HFFc6 (cell line): ENCODE results near the gene HIGD1B. TPM values are rescaled to one million over a fixed set of nuclear protein-coding genes. Genes with fewer than 3 reads are reported as not detected.

Source experiments
- DNase-seq: peaks from one replicate; pipeline ENCODE4 v3.0.0-alpha.2; 2018
- H3K27ac Mint-ChIP-seq: 2 replicates; pipeline ENCODE4 v1.8.0; 2020; ENCODE audit warnings: mild to moderate bottlenecking, mixed read lengths
- H3K27me3 Mint-ChIP-seq: 2 replicates; pipeline ENCODE4 v1.8.0; 2021; ENCODE audit warnings: mild to moderate bottlenecking, moderate library complexity, mixed read lengths; ENCODE audit not compliant: insufficient read depth
- H3K36me3 Mint-ChIP-seq: 2 replicates; pipeline ENCODE4 v1.8.0; 2021; ENCODE audit warnings: low read depth, mixed read lengths
- H3K4me1 Mint-ChIP-seq: 2 replicates; pipeline ENCODE4 v1.8.0; 2020; ENCODE audit warnings: low read depth, mixed read lengths
- H3K4me3 Mint-ChIP-seq: 2 replicates; pipeline ENCODE4 v1.8.0; 2020; ENCODE audit warnings: mild to moderate bottlenecking, moderate library complexity, mixed read lengths
- H3K9me3 Mint-ChIP-seq: 2 replicates; pipeline ENCODE4 v1.8.0; 2020; ENCODE audit warnings: mild to moderate bottlenecking, mixed read lengths
- total RNA-seq, 6 experiments: library from RNA; stranded (reverse); fragmentation: NEBNext Ultra II Directional; extraction: Animal tissue kit (Norgen Biotek cat#: 25700); gene quantifications; 2 replicates in 1 of 6; 3 replicates in 5 of 6; pipeline ENCODE4 v1.2.3, GENCODE V29; 2021
- TF ChIP-seq, protein P1 (sequence below): fragments of 200-600 bp; sonication (generic); IDR thresholded peaks from 2 replicates; pipeline ENCODE4 v1.5.0; 2021; ENCODE audit warnings: antibody characterized with exemption, mild to moderate bottlenecking

Gene HIGD1B
- total RNA-seq, 6 experiments from 2014 or later: not detected

DNA sequence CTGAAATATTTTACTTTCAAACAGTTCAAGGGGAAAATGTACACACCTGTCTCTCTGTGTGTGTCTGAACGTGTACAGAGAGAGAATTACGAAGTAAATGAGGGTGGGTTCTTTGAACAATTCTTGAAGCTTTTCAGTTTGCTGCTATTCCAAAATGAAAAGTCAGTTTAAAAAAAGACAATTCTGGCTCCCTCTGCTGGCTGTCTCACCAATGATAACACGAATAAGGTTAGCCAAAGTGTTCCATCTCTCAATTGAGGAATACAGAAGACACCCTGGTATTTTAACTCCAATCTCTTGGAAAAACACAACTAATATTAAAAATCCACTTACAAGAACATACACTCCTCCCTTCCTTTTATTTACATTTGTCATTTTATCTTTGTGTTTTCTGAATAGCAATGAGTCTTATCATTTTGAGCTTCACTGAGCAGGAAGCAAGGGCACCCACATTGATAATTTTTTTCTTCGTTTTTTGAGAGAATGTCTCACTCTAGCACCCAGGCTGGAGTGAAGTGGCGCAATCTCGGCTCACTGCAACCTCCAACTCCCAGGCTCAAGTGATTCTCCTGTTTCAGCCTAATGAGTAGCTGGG lies 31.0 kb downstream of the HIGD1B start:
- Mint-ChIP-seq H3K4me1 (no peaks in the 10 kb centered on the region), H3K27me3 (no peaks in the 10 kb centered on the region), H3K27ac (no peak overlapping the region), H3K9me3 (no peaks in the 10 kb centered on the region), H3K36me3 (peaks cover 23% of the 10 kb centered on the region), H3K4me3 (no peak overlapping the region)
- DNase-seq: peak; percentile 34
- TF ChIP-seq, protein P1, sequence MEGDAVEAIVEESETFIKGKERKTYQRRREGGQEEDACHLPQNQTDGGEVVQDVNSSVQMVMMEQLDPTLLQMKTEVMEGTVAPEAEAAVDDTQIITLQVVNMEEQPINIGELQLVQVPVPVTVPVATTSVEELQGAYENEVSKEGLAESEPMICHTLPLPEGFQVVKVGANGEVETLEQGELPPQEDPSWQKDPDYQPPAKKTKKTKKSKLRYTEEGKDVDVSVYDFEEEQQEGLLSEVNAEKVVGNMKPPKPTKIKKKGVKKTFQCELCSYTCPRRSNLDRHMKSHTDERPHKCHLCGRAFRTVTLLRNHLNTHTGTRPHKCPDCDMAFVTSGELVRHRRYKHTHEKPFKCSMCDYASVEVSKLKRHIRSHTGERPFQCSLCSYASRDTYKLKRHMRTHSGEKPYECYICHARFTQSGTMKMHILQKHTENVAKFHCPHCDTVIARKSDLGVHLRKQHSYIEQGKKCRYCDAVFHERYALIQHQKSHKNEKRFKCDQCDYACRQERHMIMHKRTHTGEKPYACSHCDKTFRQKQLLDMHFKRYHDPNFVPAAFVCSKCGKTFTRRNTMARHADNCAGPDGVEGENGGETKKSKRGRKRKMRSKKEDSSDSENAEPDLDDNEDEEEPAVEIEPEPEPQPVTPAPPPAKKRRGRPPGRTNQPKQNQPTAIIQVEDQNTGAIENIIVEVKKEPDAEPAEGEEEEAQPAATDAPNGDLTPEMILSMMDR: peak; percentile 83

DNA sequence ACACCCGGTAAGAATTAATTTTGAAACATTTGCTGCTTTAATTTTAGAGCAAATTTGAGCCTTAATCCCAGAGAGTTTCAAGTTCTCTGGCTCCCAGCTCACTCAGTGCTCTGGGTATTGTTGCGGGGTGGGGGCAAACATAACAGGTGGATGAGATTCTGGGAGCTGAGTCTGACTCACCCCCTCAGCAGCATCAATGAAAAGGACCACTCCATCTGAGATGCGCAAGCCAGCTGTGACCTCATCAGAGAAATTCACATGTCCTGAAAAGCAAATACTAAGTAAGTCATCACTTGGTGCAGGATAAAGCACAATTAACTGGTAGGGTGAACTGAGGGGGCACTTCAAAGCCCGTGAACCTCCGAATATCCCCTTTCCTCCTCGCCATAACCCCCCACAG lies 31.7 kb downstream of the HIGD1B start:
- H3K27ac Mint-ChIP-seq: no peak overlapping the region
- no peak overlapping the region for H3K4me3 Mint-ChIP-seq
- H3K9me3 Mint-ChIP-seq: no peaks in the 10 kb centered on the region
- peaks cover 21% of the 10 kb centered on the region for H3K36me3 Mint-ChIP-seq
- TF ChIP-seq, protein P1: no peak
- DNase-seq: no peak
- no peaks in the 10 kb centered on the region for H3K27me3 Mint-ChIP-seq
- no peaks in the 10 kb centered on the region for H3K4me1 Mint-ChIP-seq

DNA sequence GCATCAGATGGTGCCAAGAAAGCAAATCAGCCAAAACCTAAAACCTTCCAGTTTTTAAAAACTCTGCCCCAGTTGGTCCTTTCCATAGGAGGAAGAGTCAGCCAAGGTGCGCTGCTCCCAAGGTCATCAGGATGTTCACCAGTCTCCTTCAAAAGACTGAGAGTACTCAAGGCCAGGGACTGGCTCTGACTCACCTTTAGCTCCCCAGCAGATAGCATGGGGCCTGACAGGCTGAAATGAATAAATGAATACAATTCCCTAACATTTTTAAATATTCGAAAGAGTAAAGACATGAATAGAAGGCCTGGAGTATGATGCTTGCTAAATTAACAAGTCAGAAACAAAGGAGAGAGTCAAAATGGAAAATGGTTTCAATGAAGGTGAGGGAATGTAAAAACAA lies 32.4 kb downstream of the HIGD1B start:
- Mint-ChIP-seq H3K36me3 (peaks cover 19% of the 10 kb centered on the region), H3K4me3 (no peak overlapping the region), H3K9me3 (no peaks in the 10 kb centered on the region), H3K27ac (no peak overlapping the region), H3K27me3 (no peaks in the 10 kb centered on the region), H3K4me1 (no peaks in the 10 kb centered on the region)
- DNase-seq: no peak
- TF ChIP-seq, protein P1: no peak

GRCh38 chr17:44881145-44881544 lies 33.5 kb downstream of the HIGD1B start:
- Mint-ChIP-seq H3K9me3 (no peaks in the 10 kb centered on the region), H3K27me3 (no peaks in the 10 kb centered on the region), H3K4me1 (no peaks in the 10 kb centered on the region), H3K4me3 (no peak overlapping the region), H3K27ac (peak overlapping the region; percentile 24; the same call in 1 of the 2 replicates), H3K36me3 (peaks cover 19% of the 10 kb centered on the region)
- TF ChIP-seq, protein P1: no peak
- DNase-seq: no peak

GRCh38 chr17:44884941-44885340 lies 37.3 kb downstream of the HIGD1B start:
- Mint-ChIP-seq H3K4me1 (no peaks in the 10 kb centered on the region), H3K9me3 (no peaks in the 10 kb centered on the region), H3K4me3 (no peak overlapping the region), H3K36me3 (peaks cover 20% of the 10 kb centered on the region), H3K27me3 (no peaks in the 10 kb centered on the region), H3K27ac (no peak overlapping the region)
- DNase-seq: no peak
- TF ChIP-seq, protein P1: no peak
